ENCODE measurements around the gene AFAP1L1.

AFAP1L1 gene

DNA sequence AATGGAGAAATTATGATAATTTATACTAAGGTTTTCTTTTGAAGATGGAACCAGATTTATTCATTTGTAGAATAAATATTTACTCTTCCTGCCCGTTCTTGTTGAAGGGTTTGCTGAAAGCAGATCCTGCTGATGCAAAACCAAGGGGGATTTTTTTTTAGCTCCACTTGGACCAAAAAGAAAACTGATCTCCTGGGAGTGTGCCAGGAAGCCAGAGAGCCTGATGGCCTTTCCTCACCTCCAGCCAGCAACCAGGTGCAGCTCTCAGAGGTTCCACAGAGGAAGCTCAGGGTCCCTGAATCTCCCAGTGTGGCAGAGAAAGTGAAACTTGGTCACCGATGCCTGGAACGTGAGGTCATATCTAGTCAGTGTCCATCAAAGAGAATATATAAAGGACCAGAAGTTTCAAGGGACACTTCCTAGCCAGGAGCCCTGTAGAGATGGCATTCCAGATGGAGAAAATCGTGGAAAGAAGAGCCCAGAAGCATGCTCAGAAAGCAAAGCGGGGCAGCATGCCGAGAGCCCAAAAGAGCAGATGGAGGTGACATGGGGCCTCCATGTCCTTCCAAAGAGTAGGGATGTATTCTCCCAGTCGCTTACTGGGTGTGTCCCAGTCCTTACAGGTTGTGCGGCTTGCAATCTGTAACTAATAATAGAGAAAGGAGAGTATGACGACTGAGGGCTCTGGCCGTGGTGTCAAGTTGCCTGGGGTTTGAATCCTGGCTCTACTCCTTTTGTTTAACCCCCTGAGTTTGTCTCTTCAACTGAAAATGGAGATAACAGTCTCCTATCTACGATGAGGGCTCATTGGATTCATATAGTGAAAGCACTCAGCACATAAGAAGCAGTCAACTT, 12.2 kb downstream of the AFAP1L1 start:
- no peak for DNase-seq (ENCODE audit: extremely low read depth in 1 of 2, low read depth in 1 of 2)

DNA sequence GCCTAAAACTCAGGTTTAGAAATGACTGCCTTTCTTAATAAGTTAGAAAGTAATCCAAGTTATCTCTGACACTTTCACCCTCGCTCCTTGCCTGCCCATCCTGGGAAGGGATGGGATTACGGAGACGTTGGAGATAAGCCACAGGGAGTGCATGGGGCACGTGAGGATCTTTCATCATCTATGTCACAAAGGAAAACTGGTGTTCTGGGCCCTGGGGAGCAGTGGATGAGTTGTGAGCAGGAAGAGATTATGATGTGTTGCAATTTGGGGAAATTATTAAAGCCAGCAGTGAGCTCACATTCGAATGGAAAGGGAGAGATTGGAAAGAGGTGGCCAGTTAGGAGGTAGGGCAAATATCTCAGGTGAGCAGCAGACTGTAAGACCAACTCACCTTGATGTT, 12.8 kb downstream of the AFAP1L1 start:
- DNase-seq (ENCODE audit: extremely low read depth in 1 of 2, low read depth in 1 of 2), result no peak

DNA sequence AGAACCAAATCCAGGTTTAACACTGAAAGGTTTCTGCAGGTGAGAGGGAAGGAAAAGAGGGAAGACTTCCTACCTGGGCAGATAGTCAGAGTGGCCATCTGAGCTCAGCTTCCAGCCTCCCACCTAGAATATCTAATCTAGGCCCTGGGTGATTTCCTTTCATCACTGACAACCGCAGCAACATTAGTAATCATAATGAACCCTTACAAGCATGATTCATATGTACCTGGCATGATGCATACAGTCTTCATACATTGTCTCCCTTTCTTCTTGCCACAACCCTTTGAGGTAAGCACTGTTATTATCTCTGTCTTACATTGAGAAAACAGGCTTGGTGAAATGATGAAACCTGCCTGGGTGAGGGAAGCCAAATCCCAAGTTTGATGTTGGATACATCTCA, 13.5 kb downstream of the AFAP1L1 start:
- DNase-seq (ENCODE audit: extremely low read depth in 1 of 2, low read depth in 1 of 2), result no peak

DNA sequence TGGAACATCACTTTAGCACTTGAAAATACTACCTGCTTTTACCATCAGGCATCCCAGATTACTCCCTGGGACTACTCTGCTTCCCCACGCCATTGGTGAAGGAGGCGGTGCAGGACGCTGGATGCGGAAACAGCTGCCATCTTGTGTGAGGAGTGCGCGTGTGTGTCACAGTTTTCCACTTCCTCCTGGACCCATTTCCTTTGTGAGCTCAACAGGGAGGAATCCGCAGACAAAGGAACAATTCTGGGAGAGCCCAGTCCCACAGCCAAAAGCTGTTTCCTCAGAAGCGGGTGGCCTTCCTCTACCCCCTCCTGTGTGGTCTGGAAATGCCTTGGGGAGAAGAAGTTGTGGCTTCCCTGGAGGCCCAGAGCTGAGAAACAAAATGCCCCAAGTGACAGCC, 16.8 kb downstream of the AFAP1L1 start:
- DNase-seq (ENCODE audit: extremely low read depth in 1 of 2, low read depth in 1 of 2), result no peak

DNA sequence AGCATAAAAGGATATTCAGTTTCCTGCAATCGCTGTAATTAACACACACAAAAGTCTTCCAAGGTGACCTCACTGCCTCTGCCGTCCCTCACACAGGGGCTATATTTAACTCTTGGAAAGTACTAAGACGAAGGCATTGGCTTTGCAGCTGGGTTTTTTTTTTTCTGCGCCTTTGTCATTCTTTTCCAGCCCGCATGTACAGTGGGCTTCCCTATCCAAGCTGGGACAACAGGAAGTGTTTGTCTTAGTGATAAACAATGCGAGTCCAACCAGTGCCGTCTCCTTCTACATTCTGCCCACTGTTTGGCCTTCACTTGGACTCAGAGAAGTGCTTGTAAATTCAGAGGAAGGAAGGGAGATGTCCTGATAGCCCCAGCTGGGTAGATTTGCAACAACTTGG, 17.6 kb downstream of the AFAP1L1 start:
- no peak for DNase-seq (ENCODE audit: extremely low read depth in 1 of 2, low read depth in 1 of 2)

DNA sequence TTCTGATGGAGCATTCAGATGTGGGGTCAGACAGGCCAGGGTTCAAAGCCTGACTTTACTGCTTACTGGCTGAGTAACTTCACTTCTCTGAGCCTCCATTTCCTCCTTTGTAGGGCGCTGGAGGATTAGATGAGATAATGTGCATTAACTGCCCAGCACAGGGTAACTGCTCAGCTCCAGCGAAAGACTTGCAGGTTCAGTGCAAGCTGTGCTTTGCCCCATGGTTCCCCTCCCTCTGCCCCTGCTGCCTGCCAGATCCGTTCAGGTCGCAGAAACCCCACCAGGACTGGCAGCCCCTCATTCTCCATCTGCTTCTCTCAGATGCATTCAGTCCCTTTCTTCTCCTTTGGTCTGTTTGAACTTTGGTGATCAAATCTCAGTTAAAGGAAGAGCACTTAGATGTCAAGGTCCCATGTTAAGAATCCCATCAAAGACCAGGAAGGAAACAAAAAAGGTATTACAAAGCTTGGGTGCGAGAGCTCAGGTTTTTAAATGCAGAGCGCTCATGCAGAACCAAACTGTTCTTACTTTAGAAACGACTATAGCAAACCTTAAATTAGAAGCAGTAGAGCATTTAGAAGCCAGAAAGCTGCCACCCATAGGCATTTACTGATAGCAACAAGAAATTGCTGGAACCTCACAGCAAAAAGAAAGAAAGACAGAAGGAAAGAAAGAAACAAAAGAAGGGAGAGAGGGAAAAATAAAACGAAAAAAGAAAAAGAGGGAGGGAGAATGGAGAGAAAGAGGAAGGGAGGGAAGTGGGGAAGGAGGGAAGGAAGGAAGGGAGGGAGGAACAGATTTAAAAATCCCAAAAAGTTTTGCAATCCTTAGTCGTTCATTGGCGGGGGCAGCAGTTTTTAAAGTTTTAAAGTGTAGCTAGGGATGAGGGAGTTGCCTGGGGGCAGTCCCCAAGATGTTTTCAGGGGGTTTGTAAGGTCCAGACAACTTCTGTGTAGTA, 23.5 kb downstream of the AFAP1L1 start:
- no peak for DNase-seq (ENCODE audit: extremely low read depth in 1 of 2, low read depth in 1 of 2)

DNA sequence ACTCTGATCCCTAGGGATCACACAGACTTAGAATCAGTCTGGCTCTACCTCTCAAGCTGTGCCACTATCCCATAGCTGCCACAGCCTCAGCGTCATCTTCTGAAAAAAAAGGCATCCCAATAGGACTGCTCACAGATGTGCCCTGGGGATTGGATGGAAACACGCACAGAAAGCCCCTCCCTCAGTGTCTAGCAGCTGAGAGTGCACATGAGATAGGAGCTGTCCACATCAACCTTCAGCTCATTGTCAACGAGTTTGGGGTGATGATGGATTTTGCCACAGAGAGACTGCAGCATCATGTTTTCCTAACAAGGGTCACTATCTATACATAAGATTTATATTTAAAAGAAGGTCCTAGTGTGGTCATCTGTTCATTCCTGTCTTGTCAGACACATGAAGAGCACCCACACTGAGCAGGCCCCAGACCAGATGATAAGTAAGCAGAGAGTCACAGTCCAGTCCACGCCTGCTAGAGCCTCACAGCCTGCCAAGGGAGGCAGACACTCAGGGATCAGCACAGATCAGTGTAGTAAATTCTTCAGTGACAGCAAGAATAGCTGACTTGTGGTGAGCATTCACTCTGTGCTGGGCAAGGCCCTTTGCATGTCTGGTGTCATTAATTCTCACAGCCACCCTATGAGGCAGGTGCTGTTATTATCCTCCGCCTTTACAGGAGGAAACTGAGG, 25.8 kb downstream of the AFAP1L1 start:
- DNase-seq (ENCODE audit: extremely low read depth in 1 of 2, low read depth in 1 of 2), result no peak

DNA sequence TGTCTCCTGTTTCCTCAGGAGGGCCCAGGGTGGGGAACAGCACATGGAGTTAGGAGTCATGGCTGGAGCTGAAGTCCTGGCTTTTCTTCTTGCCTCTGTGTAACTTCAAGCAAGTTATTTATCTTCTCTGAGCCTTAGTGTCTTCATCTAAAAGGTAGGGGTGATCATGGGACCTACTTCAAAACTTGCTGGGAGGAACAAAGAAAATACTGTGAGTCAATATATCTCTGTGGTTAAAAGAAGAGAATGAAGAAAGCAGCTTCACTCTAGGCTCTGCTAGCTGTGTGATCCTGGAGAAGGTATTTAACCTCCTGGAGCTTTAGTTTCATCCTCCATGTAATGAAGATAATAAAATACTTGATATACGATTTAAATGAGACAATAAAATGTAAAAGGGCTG, 26.5 kb downstream of the AFAP1L1 start:
- DNase-seq (ENCODE audit: extremely low read depth in 1 of 2, low read depth in 1 of 2), result no peak

DNA sequence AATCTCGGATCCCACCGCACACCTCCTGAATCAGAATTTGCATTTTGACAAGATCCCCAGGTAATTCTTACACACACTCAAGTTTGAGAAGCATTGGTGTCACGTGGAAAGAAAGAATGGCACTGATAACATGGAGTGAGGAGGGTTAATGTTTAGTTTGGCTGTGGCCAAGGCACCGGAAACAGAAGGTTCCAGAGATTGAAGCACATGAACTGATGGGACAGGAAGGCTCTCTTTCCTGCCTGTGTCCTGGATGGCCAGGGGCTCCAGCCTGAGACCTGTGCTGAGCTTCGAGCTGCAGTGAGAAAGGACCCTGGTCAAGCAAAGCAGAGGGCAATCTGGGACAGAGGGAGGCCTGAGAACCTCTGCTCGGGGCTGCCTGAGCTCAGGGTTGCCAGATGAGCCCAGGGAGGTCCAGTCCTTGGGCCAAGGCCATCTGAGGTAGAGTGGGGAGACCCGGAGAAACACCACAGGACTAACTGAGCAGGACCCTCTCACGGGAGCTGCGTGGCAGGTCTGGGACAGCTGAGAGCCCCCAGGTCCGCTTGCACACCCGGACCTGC, 27.3 kb downstream of the AFAP1L1 start:
- no peak for DNase-seq (ENCODE audit: extremely low read depth in 1 of 2, low read depth in 1 of 2)

DNA sequence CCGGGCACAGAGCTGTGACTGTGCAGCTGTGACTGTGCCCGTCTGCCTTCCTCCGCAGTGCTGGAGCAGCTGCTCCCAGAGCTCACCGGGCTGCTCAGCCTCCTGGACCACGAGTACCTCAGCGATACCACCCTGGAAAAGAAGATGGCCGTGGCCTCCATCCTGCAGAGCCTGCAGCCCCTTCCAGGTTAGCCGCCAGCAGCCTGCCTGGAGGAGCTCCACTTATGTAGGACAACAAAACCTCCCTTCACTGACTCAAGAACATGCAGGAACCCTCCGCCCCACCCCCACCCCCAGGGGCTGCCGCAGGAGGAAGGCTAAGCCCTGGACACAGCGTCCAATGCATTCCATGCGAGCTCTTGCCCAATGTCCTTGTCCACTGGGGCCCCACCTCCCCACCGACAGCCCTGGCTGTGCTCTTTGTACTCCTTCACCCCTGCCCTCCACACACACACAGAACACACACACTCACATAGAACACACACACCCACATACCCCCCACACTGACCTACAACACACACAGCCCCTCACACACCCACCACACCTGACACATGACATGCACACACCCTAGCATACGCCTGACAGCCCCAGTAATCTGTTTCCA, 27.9 kb downstream of the AFAP1L1 start:
- DNase-seq (ENCODE audit: extremely low read depth in 1 of 2, low read depth in 1 of 2), result no peak

DNA sequence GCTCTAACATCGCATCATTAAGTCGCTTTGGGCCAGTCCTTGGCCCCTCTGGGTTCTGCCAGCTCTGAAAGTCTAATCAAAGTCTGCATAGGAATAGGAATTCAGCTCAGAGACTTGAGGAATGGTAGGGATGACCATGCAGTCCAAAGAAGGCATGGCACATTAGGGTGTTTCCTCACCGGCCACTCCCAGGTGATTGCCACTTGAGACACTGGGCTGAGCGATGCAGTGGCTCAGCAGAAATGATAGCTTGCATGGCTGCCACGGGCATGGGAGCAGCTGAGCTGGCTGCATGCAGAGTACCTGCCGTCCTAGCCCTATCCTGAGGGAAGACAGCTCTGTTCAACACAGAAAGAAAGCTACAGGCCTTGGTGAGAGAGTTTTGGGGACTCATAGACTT, 28.8 kb downstream of the AFAP1L1 start:
- DNase-seq (ENCODE audit: extremely low read depth in 1 of 2, low read depth in 1 of 2), result no peak

DNA sequence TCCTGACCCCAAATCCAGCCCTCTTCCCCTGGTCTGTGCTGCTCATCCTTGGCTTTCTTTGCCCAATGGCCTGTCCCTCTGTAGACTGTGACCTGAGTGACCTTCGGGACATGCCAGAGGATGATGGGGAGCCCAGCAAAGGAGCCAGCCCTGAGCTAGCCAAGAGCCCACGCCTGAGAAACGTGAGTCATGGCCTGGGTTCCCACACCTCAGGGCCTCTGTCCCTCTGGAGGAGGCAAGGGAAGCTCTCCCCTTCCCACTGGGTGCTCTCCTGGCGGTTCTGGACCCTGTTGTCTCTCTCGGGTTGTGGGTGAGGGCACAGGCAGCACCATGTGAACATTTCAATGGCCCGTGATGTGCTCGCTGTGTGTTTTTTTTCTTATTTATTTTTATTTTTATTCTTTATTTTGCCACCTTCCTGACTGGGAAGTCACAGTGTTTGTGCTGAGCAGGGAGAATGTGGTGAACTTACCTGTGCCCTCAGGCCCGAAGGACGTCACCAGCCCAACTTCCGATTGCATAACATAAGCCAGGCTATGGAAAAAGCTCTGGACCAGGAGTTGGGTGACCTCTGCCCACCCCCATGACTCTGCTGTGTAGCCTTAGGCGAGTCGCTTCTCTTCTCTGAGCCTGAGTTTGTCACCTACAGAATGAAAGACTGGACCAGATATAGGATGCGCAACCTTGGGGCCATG, 29.5 kb downstream of the AFAP1L1 start:
- DNase-seq (ENCODE audit: extremely low read depth in 1 of 2, low read depth in 1 of 2), result no peak

DNA sequence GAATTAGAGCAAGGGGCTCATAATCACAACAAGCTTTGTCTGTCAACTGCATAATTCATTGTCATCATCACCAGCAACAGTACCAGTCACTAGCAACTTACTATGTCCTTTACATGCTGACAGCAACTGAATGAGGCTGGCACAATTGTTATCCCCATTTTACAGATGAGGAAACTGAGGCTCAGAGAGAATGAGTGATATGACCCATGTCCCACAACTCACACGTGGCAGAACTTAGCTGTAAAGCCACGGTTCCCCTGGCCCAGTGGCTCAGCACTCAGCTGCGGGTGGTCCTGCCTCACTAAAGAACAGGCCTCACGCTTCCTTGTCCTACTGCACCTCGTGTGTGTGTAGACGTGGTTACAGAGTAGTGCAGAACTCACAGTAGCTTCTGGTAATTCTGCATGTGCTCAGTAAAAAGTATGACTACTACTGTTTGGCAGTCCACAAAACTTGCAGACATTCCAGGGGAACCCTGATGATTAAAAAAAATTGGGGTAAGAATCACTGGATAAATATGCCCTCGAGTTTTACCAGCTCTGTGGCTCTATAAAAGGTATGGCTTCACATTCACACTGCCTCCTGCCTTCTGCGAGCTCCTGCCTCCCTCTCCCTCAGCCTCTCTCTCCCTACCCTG, 30.2 kb downstream of the AFAP1L1 start:
- DNase-seq (ENCODE audit: extremely low read depth in 1 of 2, low read depth in 1 of 2), result no peak

DNA sequence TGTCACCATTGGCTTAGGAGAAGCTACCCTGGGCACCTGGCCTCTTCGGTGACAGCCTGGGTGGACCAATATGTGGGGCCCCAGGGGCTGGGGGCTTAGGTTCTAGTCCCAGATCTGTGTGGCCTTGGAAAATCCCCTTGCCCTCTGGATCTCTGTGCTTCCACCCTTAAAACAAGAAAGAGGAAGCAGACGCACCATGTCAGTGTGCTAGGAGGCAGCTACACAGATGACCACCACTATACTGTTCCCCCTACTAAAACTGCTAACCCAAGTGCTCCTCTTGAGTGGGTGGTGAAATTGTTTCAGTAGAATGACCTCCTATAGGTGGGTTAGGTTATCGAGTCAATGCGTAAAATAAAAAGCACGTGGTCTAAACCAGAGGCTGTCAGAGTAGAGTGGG, 31.0 kb downstream of the AFAP1L1 start:
- DNase-seq (ENCODE audit: extremely low read depth in 1 of 2, low read depth in 1 of 2), result no peak

DNA sequence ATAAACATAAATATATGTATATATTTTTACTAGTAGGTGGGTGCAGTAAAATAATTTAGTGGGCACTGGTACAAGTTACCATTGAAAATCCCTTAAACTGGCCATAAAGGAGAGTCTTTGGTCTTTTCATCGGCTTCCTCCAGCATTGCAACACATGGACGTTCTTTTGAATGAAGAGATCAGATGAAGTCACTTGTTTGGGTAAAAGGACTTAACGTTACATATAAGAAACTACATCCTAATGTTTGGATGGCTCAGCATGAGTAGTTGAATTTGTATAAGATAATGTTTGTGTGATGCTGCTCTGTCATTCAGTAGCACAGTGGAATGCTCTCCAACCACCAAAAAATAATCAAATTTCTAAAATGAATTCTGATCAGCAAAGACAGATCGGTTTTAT, 31.6 kb downstream of the AFAP1L1 start:
- no peak for DNase-seq (ENCODE audit: extremely low read depth in 1 of 2, low read depth in 1 of 2)

DNA sequence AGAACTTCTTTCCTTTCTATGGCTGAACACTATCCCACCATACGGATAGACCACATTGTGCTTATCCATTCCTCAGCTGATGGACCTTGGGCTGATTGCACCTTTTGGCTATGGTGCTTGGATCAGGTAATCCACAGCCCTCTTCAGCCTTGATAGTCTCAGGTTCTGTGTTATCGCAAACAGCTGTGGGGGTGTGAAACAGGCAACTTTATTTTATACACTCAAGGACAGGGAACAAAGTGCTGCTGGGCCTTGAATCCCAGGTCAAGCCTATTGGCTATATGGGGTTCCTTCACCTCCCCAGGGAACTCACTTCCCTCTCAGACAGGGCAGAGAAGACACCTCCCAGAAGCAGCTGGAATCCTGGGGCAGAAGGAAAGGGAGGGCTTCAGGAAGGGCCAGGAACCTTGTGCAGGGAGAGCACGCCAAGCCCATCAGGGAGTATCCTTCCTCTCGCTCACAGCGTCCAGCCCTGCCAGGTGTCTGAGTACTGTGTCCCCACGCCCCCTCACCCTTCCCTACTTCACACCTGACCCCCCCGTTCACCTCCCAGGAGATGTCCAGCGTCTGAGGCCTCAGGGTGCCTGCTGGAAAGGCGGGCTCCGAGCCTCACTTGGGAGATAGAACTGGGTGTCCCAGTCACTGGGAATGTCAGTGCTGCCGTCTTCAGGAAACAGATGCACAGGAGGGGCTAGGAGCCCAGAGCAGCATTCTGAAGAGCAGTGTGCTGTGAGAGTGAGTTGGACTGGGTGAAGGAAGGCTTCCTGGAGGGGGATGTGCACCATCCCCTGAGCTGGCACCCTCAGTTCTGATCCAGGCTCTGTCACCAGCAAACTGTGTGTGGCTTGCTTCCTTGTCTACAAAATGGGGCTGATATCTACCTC, 32.8 kb downstream of the AFAP1L1 start:
- no peak for DNase-seq (ENCODE audit: extremely low read depth in 1 of 2, low read depth in 1 of 2)

DNA sequence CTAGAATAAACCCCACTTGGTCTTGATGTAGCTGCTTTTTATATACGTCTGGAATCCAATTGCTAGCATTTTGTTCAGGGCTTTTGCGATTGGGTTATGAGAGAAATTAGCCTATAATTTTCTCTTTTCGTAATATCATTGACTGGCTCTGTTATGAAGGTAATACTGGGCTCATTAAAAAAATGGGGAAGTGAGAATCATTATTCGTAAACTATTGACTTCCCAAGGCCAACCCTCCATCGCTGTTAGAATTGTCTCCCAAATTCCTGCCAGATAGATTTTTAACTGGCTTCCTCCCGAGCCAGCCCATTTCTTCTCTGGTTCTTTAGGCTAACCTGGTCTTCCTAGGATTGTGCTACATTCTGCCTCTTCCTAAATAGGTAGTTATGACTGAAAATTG, 37.7 kb downstream of the AFAP1L1 start:
- no peak for DNase-seq (ENCODE audit: extremely low read depth in 1 of 2, low read depth in 1 of 2)

DNA sequence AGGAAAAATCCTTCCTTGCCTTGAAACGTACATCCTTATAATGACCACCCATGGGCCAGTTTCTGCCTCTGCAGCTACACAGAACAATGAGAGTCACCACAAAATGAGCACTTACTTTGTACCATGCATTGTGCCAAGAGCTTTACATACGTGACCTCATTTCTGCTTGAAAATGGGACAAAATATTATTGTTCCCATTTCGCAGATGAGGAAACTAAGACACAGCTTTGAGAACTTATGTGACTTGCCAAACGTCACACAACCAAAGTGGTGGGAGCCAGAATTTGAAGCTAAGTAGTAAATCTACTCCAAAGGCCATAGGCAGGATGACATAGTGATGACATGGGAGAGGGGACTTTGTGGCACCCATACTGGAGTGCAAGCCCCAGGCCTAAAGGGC, 38.8 kb downstream of the AFAP1L1 start:
- no peak for DNase-seq (ENCODE audit: extremely low read depth in 1 of 2, low read depth in 1 of 2)
